HG03457 (cell line): Measurements from ENCODE around the gene MLC1.

Experiments
- ATAC-seq: cut with Tn5 transposase; IDR thresholded peaks from one replicate; pipeline ENCODE4 v1.9.1; 2021; ENCODE audit warnings: moderate number of reproducible peaks; ENCODE audit not compliant: unreplicated experiment

MLC1 gene

DNA sequence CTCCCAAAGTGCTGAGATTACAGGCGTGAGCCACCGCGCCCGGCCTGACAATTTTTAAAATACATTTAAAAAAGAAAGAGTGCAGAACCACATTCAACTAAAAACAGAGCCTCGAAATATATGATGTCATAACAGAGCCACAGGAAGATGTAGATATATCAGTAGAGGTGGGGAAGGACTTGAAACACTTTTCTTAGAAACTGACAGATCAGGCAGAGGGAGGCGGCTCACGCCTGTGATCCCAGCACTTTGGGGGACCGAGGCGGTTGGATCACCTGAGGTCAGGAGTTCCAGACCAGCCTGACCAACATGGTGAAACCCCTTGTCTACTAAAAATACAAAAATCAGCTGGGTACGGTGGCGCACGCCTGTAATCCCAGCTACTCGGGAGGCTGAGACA, 7.0 kb downstream of the MLC1 start:
- ATAC-seq, result no peak

DNA sequence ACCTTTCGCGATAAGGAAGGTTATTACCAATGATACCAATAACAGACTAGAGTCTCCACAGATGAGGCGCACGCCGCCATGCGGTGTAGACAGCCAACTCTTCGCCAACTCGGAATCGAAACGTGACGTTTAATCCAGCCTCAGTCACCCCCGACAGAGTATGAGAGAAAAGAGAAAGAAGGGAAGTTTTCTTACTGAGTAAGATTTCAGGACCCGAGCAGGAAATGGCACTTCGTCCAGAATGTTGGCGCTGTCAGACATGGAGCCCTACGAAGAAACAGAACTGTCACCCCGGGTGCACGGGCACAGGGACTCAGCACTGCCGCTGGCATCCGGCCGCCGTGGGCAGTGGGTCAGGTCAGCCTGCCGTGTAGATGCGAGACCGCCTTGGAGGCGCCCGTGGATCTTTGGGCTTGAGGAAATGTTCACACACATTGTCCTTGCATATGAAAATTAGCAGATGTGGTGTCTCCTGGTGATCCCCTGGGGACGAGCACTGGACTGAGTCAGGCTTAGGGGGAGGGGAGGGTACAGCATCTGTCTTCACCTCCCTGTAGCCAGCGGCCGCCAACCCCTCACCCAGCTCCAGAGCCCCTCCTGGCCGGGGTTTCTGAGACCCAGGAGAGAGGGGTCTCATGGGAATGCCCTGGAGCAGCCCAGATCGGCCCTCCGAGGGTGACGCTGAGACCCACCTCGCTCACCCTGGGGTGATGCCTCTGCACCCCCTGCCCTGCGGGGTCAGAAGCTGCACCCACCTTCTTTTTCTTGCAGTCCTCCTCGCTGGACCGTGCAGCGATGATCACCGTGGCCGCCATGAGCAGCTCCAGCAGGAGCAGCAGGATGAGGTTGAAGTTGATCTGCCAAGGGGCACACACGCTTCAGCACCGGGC, 8.3 kb downstream of the MLC1 start:
- ATAC-seq, result no peak

- no peak for ATAC-seq
Measured at GRCh38 chr22:50074551-50075530, 10.4 kb downstream of the MLC1 start.

DNA sequence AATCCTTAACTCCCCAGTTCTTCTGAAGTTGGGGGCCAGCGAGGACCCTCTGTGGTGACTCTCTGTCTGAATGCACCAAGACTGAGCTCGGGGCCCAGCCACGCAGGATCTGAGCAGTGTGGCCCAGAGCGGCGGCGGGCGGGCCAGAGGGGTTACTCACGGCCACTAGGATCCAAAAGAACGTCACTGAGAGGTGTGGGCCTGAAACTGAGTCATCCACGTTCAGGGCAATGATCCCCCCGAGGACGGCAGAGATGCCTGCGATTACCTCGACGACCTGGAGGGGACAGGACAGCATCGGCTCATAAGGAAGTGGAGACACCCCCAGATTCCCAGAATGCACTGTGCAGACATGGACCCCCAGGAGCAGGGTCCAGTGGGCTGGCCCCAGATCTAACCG, 11.2 kb downstream of the MLC1 start:
- ATAC-seq, result no peak

DNA sequence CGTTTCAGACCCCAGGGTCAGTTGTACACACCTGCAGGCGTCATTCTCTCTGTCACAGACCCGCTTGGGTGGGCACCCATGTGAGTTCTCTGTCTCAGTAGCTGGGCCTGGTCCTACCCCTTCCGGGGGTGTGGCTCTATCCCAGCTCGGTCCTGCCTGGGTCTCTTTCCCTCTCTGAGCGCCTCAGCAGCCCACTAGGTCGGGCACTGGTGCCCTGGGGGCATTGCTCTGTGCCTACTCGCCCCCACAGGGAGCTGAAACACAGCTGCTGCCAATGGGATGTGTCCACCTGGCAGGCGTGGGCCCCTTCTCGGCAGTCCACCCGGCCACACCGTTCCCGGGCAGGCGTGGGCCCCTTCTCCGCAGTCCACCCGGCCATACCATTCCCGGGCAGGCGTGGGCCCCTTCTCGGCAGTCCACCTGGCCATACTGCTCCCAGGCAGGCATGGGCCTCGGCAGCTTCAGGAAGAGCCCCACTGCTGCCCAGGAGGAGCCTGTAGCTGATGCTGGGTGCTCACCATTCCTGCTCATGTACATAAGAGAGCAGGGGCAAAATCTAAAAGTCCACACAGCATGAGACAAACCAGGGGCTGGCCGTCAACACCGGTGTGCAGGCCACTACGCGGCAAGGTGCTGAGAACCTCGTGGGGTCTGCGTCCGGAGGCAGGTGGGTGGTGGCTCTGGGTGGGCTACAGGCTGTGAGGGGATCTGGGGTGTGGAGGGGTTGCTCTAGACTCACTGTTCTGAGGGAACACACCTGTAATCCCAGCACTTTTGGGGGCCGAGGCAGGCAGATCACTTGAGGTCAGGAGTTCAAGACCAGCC, 12.3 kb downstream of the MLC1 start:
- ATAC-seq, result no peak

- ATAC-seq, result no peak
Measured at GRCh38 chr22:50072167-50072555, 13.1 kb downstream of the MLC1 start.

GRCh38 chr22:50071432-50072166, 13.6 kb downstream of the MLC1 start:
- no peak for ATAC-seq

DNA sequence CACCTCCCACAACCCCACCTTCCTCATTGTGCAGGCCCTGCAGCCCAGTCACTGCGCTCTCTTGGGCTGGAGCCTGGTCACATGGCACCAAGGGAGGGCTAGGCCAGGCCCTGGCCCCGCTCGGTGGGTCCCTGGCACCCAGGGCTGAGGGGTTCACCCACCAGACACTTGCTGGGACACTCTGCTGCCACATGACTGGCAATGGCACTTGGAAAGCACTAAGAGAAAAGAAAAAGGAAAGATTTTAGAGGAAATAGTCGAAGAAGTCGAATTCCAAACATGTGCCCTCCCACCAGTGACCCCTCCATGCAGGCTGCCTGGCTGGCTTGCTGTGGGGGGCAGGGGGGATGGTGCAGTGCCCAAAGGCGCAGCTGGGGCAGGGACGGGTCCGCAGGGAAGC, 14.9 kb downstream of the MLC1 start:
- ATAC-seq, result no peak

DNA sequence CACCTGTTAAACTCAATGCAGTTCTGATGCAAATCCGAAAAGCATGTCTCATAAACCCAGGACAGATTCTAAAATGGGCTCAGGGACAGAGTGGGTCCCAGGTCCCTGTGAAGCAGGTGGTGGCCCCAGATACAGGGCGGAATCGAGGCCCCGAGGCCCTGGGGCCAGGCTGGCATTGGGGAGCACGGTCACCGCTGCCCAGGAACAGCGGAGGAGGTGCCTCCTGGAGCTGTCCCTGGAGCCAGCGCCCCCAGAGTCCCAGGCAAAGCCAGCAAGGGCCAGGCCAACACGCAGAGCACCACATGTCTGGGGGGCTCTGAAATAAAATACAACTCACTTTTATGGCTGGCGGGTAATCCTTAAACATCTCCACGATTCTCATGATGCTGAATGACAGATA, 17.1 kb downstream of the MLC1 start:
- ATAC-seq, result no peak

DNA sequence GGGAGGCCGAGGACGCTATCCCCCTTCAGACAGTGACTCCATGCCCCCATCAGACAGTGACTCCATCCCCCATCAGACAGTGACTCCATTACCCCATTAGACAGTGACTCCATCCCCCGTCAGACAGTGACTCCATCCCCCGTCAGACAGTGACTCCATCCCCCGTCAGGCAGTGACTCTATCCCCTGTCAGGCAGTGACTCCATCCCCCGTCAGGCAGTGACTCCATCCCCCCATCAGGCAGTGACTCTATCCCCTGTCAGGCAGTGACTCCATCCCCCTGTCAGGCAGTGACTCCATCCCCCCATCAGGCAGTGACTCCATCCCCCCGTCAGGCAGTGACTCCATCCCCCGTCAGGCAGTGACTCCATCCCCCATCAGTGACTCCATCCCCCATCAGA, 18.0 kb downstream of the MLC1 start:
- no peak for ATAC-seq

DNA sequence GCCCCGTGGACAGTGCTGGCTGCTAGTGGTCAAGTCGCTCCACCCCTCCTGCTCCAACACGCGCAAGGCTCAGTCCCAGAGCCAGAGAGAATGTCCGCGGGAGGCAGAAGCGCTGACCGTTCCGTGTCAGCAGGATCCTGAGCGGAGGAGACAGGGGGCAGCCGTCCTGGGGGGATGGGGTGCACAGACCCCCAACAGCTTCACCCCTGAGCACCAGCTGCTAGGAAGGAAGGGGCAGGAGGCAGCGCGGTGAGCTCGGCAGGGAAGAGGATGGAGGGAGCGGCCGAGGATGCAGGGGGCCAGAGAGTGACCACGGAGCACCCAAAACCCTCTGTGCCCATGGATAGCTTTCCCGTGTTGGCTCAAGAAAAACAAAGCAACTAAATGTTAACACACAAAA, 20.8 kb downstream of the MLC1 start:
- no peak for ATAC-seq

DNA sequence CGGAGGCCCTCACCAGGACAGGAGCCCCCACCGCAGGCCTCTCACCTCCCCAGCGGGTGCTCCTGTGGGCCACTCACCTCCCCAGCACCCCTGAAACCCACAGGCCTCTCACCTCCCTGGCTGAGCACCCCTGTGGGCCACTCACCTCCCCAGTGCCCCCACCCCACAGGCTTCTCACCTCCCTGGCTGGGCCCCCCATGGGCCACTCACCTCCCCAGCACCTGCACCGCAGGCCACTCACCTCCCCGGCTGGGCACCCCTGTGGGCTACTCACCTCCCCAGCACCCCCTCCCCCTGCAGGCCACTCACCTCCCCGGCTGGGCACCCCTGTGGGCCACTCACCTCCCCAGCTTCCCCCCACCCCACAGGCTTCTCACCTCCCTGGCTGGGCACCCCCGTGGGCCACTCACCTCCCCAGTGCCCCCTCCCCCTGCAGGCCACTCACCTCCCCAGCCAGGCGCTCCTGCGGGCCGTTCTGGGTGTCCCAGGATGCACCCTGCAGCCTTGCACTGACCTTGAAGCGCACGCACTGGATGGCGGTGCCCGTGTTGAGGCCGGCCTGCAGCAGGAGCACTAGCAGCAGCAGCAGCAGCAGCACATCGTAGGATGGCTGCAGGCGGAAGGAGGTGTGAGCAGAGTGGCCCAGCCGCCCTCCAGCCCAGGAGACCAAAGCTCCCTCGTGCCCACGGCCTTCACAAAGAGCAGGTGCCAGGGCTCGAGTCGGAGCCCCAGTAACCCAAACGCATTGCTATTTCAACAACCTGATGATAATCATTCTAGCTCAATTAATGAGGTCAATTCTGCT, 21.4 kb downstream of the MLC1 start:
- ATAC-seq, result no peak

DNA sequence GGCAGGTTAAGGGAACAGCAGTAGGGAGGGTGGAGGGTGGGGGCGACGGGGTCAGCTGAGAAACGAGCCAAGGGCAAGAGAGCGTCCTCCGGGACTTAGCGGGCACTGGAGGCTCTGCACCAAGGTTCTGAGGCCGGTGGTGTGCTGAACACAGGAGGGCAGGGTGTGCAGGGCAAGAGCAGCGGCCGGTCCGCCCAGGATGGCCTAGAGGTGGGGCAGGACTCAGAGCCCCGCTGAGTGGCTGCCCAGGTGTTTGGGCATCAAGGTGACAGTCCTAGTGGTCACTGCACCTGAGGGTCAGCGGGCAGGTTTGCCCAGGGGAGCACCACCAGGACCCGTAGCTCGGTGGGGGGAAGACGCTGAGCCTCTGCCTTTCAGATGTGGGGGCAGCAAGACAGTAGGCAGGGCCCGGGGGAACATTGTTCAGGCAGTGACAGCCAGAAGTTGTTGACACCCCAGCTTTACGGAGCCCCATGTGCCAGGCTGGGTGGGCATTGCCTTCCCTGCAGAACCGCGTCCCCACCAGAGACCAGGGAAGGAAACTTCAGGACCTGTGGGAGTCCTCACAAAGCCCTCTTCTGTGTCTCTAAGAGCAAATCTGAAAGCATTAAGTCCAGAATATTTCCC, 22.6 kb downstream of the MLC1 start:
- no peak for ATAC-seq

DNA sequence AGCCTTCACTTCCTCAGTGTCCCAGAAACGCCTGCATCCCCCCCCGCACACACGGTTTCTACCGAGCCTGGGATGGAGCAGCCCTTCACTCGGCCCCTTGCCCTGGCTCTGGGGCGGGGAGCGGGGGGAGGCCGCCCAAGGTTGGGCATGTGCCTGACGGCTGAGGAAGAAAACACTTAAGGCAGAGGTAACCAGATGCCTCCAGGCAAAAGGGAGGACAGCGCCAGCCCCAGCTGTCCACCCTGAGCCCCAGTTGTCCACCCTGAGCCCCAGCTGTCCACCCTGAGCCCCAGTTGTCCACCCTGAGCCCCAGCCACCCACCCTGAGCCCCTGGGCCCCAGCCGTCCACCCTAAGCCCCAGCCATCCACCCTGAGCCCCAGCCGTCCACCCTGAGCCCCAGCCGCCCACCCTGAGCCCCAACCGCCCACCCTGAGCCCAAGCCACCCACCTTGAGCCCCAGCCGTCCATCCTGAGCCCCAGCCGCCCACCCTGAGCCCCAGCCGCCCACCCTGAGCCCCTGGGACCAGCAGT, 23.3 kb downstream of the MLC1 start:
- no peak for ATAC-seq

- ATAC-seq, result no peak
Measured at GRCh38 chr22:50061141-50061823, 23.9 kb downstream of the MLC1 start.

DNA sequence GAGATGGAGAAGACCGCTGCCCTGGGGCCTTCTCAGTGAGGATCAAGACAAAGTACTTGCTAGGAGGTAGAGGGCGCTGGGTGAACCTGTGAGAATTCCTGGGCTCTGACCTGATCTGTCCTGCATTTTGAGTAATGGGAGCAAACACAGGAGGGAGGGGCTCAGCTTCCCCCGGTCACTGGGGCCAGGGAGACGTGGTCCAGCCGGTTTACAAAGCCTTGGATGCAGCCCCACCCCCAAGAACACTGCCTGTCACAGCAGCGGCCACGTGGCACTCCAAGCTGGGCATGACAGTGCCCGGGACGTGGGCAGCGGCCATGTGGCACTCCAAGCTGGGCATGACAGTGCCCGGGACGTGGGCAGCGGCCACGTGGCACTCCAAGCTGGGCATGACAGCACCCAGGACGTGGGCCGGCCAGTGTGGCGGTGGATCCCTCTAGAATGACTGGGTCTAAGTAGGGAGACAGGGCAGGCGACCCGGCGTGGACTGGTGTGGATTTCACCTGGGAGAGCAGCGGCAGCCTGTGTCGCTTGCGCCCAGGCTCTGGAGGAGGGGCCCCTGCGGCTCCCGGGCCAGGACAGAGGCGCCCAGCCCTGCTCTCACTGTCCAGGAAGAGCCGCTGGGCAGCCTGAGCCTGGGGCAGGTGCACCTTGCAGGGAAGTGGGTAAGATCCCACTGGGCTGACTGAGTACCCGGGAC, 24.6 kb downstream of the MLC1 start:
- no peak for ATAC-seq

GRCh38 chr22:50059881-50060262, 25.4 kb downstream of the MLC1 start:
- no peak for ATAC-seq
